Lung (tissue), 12 donors: ENCODE measurements around the gene CLN6. TPM values are rescaled to one million over a fixed set of nuclear protein-coding genes. Genes with fewer than 3 reads are reported as not detected.

Experiments
- ATAC-seq: fragments of 200-7000 bp; cut with Tn5 transposase; one replicate; pipeline ENCODE4 v1.9.1; 2020; ENCODE audit warnings: moderate number of reproducible peaks; ENCODE audit not compliant: insufficient read depth, low FRiP score
- DNase-seq, 3 donors: peaks; one replicate each; pipeline ENCODE4 v3.0.0-alpha.2; 2013 to 2017
- H3K27ac ChIP-seq, 2 donors: one replicate each; pipeline ENCODE4 v1.5.1; 2013; ENCODE audit warnings: mild to moderate bottlenecking in 2 of 2, moderate library complexity in 2 of 2, control low read depth in 1 of 2, inconsistent platforms in 1 of 2, low read depth in 1 of 2, low read length in 1 of 2
- H3K27me3 ChIP-seq, 3 donors: one replicate each; pipeline ENCODE4 v1.5.1; 2013; ENCODE audit warnings: low read length in 2 of 3; ENCODE audit not compliant: control insufficient read depth in 3 of 3, insufficient read depth in 3 of 3
- H3K36me3 ChIP-seq, 4 donors: one replicate each; pipeline ENCODE4 v1.5.1; 2013; ENCODE audit warnings: low read length in 4 of 4, mild to moderate bottlenecking in 1 of 4, moderate library complexity in 1 of 4; ENCODE audit not compliant: control insufficient read depth in 4 of 4, insufficient read depth in 4 of 4
- H3K4me1 ChIP-seq, 5 donors: one replicate each; pipeline ENCODE4 v1.5.1; 2013; ENCODE audit warnings: low read length in 5 of 5, mild to moderate bottlenecking in 2 of 5, moderate library complexity in 1 of 5; ENCODE audit not compliant: control insufficient read depth in 5 of 5, insufficient read depth in 5 of 5
- H3K4me3 ChIP-seq: one replicate; pipeline ENCODE4 v1.5.1; 2013; ENCODE audit warnings: mild to moderate bottlenecking, control low read depth, moderate library complexity
- H3K9ac ChIP-seq, 2 donors: one replicate each; pipeline ENCODE4 v1.5.1; 2013; ENCODE audit warnings: low read length in 2 of 2, control low read depth in 1 of 2; ENCODE audit not compliant: insufficient read depth in 1 of 2
- H3K9me3 ChIP-seq, 4 donors: one replicate each; pipeline ENCODE4 v1.5.1; 2013; ENCODE audit warnings: low read length in 3 of 4, mild to moderate bottlenecking in 1 of 4, moderate library complexity in 1 of 4; ENCODE audit not compliant: control insufficient read depth in 4 of 4, insufficient read depth in 3 of 4
- WGBS, 2 donors: extraction: QIAGEN DNeasy Blood & Tissue Kit; methylation state at CpG; one replicate each; pipeline ENCODE4 v1.1.7; 2013; 5-methylcytosine and 5-hydroxymethylcytosine counted together
- polyA plus RNA-seq, 2 donors: library from polyadenylated mRNA; stranded (reverse); fragments of 200-250 nt; gene quantifications; one replicate each; pipeline ENCODE4 v1.2.1, GENCODE V29; 2013
- total RNA-seq, 2 donors: library from RNA; depleted of rRNA in 1 of 2; stranded (reverse); fragments of >200 nt in 1 of 2; gene quantifications; one replicate each; pipeline ENCODE4 v1.2.1, GENCODE V29; 2014 to 2021
- TF ChIP-seq, protein P1 (sequence below): IDR thresholded peaks from 2 replicates; pipeline ENCODE4 v1.5.1; 2012; ENCODE audit warnings: mild to moderate bottlenecking; ENCODE audit errors: control extremely low read depth, extremely low read depth
- donor health status: control.
- donor health status: control.
- donor health status: Bipolar disorder and iron deficiency.
- donor health status: healthy.
- donor health status: DM: yes; HTN: yes; CAD: no.

Gene CLN6
- total and polyA plus RNA-seq, 4 donors: 13.9 to 48.9 (median 42.2) TPM

DNA sequence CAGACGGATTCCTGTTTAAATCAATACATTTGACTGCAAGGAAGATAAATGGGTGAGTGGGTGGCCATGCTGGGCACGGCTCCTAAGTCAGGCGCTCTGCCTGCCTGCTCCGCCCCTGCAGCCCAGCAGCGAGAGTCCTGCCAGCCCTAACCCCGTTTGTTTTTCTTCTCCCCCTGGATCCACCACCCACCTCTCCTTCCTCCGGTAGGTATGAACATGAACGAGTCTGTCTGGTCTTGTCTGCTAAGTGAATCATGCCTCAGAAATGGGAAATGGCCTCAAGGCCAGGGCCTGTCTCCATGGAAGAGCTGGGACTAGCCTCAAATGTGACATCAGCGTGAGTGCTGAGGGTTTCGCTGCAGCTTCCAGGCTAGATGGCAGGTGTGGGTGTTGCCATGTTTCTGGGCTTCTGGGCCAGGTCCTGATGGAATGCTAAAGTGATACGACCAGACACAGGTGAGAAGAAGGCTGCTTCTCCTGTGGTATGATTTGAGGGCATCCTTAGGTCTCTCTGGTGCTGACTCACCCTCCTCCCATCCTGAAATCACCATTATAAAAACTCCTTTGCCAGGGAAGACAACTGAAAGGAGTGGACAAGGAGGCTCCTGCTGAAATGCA lies 42.4 kb upstream of the CLN6 start:
- Histone ChIP-seq H3K27ac (peak overlapping the region; percentile 57 to 81), H3K9me3 (no peaks in the 10 kb centered on the region), H3K9ac (no peak overlapping the region), H3K27me3 (no peaks in the 10 kb centered on the region), H3K4me3 (no peak overlapping the region), H3K4me1 (peaks cover 0 to 11% (median 7%) of the 10 kb centered on the region in 5 donors), H3K36me3 (no peaks in the 10 kb centered on the region)
- peak; percentile 22 for ATAC-seq
- DNase-seq: no peak
- WGBS, 2 donors: 69 to 73% methylated on average over 11 of the region's 11 CpGs
- TF ChIP-seq, protein P1, sequence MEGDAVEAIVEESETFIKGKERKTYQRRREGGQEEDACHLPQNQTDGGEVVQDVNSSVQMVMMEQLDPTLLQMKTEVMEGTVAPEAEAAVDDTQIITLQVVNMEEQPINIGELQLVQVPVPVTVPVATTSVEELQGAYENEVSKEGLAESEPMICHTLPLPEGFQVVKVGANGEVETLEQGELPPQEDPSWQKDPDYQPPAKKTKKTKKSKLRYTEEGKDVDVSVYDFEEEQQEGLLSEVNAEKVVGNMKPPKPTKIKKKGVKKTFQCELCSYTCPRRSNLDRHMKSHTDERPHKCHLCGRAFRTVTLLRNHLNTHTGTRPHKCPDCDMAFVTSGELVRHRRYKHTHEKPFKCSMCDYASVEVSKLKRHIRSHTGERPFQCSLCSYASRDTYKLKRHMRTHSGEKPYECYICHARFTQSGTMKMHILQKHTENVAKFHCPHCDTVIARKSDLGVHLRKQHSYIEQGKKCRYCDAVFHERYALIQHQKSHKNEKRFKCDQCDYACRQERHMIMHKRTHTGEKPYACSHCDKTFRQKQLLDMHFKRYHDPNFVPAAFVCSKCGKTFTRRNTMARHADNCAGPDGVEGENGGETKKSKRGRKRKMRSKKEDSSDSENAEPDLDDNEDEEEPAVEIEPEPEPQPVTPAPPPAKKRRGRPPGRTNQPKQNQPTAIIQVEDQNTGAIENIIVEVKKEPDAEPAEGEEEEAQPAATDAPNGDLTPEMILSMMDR: no peak

DNA sequence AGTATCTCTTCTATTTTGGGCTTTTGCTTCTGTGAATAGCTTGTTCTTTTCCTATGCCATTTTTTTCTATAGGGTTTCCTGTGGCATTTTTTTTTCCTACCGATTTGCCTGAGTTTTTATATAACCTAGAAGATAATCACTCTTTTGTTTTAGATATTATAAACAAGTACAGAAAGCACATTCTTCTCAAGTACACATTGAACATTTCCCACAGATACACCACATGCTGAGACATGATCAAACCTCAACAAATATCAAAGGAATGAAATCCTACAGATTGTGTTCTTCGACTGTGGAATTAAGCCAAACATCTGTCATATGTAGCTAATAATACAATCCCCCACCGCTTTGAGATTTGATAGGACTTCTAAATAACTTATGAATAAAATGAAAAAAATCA lies 38.9 kb upstream of the CLN6 start:
- TF ChIP-seq, protein P1: no peak
- no peak overlapping the region for H3K27ac ChIP-seq
- no peaks in the 10 kb centered on the region for H3K4me1 ChIP-seq
- ATAC-seq (no peak), DNase-seq (no peak)
- peaks cover 0 to 11% (median 5%) of the 10 kb centered on the region in 3 donors for H3K27me3 ChIP-seq
- H3K9ac ChIP-seq: no peak overlapping the region
- WGBS, 2 donors: 43 to 44% methylated on average over 3 of the region's 3 CpGs
- H3K36me3 ChIP-seq: no peaks in the 10 kb centered on the region
- H3K9me3 ChIP-seq: no peaks in the 10 kb centered on the region
- H3K4me3 ChIP-seq: no peak overlapping the region

DNA sequence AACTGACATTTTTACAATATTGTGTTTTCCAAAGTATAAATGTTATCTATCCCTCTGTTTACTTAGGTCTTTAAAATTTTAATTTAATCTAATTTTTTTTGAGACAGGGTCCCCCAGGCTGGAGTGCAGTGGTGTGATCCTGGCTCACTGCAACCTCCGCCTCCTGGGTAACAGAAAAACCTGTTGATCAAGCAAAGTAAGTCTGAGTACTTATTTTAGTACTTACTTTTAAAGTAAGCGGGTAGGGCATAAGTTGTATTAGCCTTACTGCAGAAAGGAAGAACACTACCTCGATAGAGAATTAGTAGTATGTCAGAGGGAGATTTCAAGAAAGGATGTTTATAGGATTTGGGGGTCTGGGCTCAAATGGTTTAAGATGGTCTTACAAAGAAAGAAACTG lies 36.1 kb upstream of the CLN6 start:
- Histone ChIP-seq H3K9me3 (no peaks in the 10 kb centered on the region), H3K27me3 (peaks cover 0 to 14% (median 10%) of the 10 kb centered on the region in 3 donors), H3K27ac (no peak overlapping the region), H3K4me1 (no peaks in the 10 kb centered on the region), H3K9ac (no peak overlapping the region), H3K36me3 (no peaks in the 10 kb centered on the region), H3K4me3 (no peak overlapping the region)
- DNase-seq: no peak
- no peak for ATAC-seq
- 70 to 85% methylated on average over 3 of the region's 3 CpGs for WGBS, 2 donors
- TF ChIP-seq, protein P1: no peak

DNA sequence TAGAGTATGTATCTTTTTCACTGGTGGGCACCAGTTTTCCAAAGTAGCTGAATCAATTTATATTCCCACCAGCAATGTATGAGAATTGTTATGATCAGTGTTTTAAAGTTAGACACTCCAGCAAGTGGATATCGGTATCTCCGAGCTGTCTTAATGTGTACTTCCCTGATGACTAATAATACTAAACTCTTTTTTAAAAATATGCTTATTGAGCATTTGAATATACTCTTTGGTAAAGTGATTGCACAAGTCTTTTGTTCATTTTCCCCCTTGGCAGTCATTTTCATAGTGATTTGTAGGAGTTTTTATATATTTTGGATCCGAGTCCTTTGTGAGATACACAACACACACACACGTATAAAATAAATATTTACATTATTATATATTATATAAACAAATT lies 35.6 kb upstream of the CLN6 start:
- no peaks in the 10 kb centered on the region for H3K9me3 ChIP-seq
- no peaks in the 10 kb centered on the region for H3K4me1 ChIP-seq
- H3K27ac ChIP-seq: no peak overlapping the region
- ATAC-seq: no peak
- peaks cover 0 to 14% (median 10%) of the 10 kb centered on the region in 3 donors for H3K27me3 ChIP-seq
- H3K36me3 ChIP-seq: no peaks in the 10 kb centered on the region
- 61 to 81% methylated on average over 4 of the region's 4 CpGs for WGBS, 2 donors
- no peak for DNase-seq
- H3K4me3 ChIP-seq: no peak overlapping the region
- TF ChIP-seq, protein P1: no peak
- H3K9ac ChIP-seq: no peak overlapping the region
